ENCODE results near the gene STOML1.
A peak's percentile ranks its signal among the peaks of the same experiment; 100 is the strongest.

Gene STOML1

GRCh38 chr15:74019734-74020133 is 27.6 kb upstream of the STOML1 start:
- no peak for DNase-seq (ENCODE audit: low read depth in 2 of 2)

GRCh38 chr15:74013374-74013894 is 21.3 kb upstream of the STOML1 start:
- DNase-seq (ENCODE audit: low read depth in 2 of 2): no peak

GRCh38 chr15:74011610-74012009 is 19.5 kb upstream of the STOML1 start:
- DNase-seq (ENCODE audit: low read depth in 2 of 2): no peak

GRCh38 chr15:74010929-74011540 is 18.9 kb upstream of the STOML1 start:
- no peak for DNase-seq (ENCODE audit: low read depth in 2 of 2)

- DNase-seq (ENCODE audit: low read depth in 2 of 2): no peak
These were observed 16.8 kb upstream of the STOML1 start for GRCh38 chr15:74008901-74009300.

GRCh38 chr15:74007820-74008371 is 15.8 kb upstream of the STOML1 start:
- no peak for DNase-seq (ENCODE audit: low read depth in 2 of 2)

GRCh38 chr15:74006774-74007639 is 14.9 kb upstream of the STOML1 start:
- DNase-seq (ENCODE audit: low read depth in 2 of 2): no peak

GRCh38 chr15:73997986-73998385 is 5.9 kb upstream of the STOML1 start:
- DNase-seq (ENCODE audit: low read depth in 2 of 2): no peak

- no peak for DNase-seq (ENCODE audit: low read depth in 2 of 2)
These were observed 4.8 kb upstream of the STOML1 start for GRCh38 chr15:73996939-73997338.

- DNase-seq (ENCODE audit: low read depth in 2 of 2): no peak
These were observed 4.2 kb upstream of the STOML1 start for GRCh38 chr15:73996267-73996666.

GRCh38 chr15:73994912-73995622 is 3.0 kb upstream of the STOML1 start:
- DNase-seq (ENCODE audit: low read depth in 2 of 2): no peak

- peak; percentile 92 to 94 for DNase-seq (ENCODE audit: low read depth in 2 of 2)
These were observed 2.4 kb upstream of the STOML1 start, which contains the start of gene PML for GRCh38 chr15:73994413-73994883. TSS of gene PML (plus strand) at chr15:73994716. CDS start at chr15:73994813, 97 bp downstream.

GRCh38 chr15:73993211-73993994 is 1.3 kb upstream of the STOML1 start:
- no peak for DNase-seq (ENCODE audit: low read depth in 2 of 2)

GRCh38 chr15:73992594-73992898 is 451 bp upstream of the STOML1 start:
- no peak for DNase-seq (ENCODE audit: low read depth in 2 of 2)

- no peak for DNase-seq (ENCODE audit: low read depth in 2 of 2)
These were observed 835 bp downstream of the STOML1 start for GRCh38 chr15:73991260-73991659.

- DNase-seq (ENCODE audit: low read depth in 2 of 2): no peak
These were observed 1.7 kb downstream of the STOML1 start for GRCh38 chr15:73990250-73991005.

GRCh38 chr15:73989001-73989798 is 2.9 kb downstream of the STOML1 start:
- no peak for DNase-seq (ENCODE audit: low read depth in 2 of 2)

- no peak for DNase-seq (ENCODE audit: low read depth in 2 of 2)
These were observed 3.6 kb downstream of the STOML1 start for GRCh38 chr15:73988445-73988969.

- DNase-seq (ENCODE audit: low read depth in 2 of 2): no peak
These were observed 4.2 kb downstream of the STOML1 start for GRCh38 chr15:73987681-73988444.

Measured in stimulated activated CD8-positive, alpha-beta memory T cell treated with anti-CD3 and anti-CD28 coated beads, Interleukin-2, amount 100 ng/mL, for 48 hours (primary cell).